Panc1 (cell line): Measurements from ENCODE around the gene YES1. TPM values are rescaled to one million over a fixed set of nuclear protein-coding genes. Genes with fewer than 3 reads are reported as not detected.

Source experiments
- ATAC-seq: fragments of 200-7000 bp; cut with Tn5 transposase; 2 replicates; pipeline ENCODE4 v1.9.1; 2020; ENCODE audit warnings: mild to moderate bottlenecking, moderate library complexity
- BruUV-seq: library from RNA; stranded (reverse); fragments of 400-500 nt; replicated peaks from 2 replicates; lab custom pipeline; 2021; lab: Mats Ljungman, UMichigan
- CTCF ChIA-PET: fragments of 300-600 bp; sonication (Branson Sonifier 250); formaldehyde crosslinking; loops from one replicate; lab custom pipeline; 2022; ENCODE audit warnings: antibody characterized with exemption; lab: Charles Lee
- POLR2A ChIA-PET: fragments of 300-600 bp; sonication (Branson Sonifier 250); formaldehyde crosslinking; loops from one replicate; lab custom pipeline; 2022; ENCODE audit warnings: antibody characterized with exemption; lab: Charles Lee
- DNase-seq: peaks from one replicate; pipeline ENCODE4 v3.0.0-alpha.2; 2010; ENCODE audit warnings: low read depth, low spot score
- H3K27ac ChIP-seq: 2 replicates; pipeline ENCODE4 v1.5.1; 2011; ENCODE audit warnings: mild to moderate bottlenecking, low read length, inconsistent platforms
- H3K27me3 ChIP-seq: fragments of 200-500 bp; sonication (Bioruptor generic); 2 replicates; pipeline ENCODE4 v1.6.0; 2014; ENCODE audit warnings: low read length, inconsistent platforms; ENCODE audit not compliant: control insufficient read depth, insufficient read depth
- H3K36me3 ChIP-seq: fragments of 200-500 bp; sonication (Bioruptor generic); 2 replicates; pipeline ENCODE4 v1.5.1; 2014; ENCODE audit warnings: inconsistent platforms, mild to moderate bottlenecking, low read length, moderate library complexity; ENCODE audit not compliant: control insufficient read depth, insufficient read depth
- H3K4me1 ChIP-seq: 2 replicates; pipeline ENCODE4 v1.5.1; 2011; ENCODE audit warnings: inconsistent platforms, mild to moderate bottlenecking, low read length, moderate library complexity; ENCODE audit not compliant: control insufficient read depth, insufficient read depth
- H3K4me3 ChIP-seq, 2 experiments: 2 replicates each; pipeline ENCODE4 v1.5.1; 2011 to 2012; ENCODE audit warnings: low read depth in 2 of 2, low read length in 2 of 2, mild to moderate bottlenecking in 2 of 2, inconsistent platforms in 1 of 2, moderate library complexity in 1 of 2
- H3K9me3 ChIP-seq: fragments of 200-500 bp; sonication (Bioruptor generic); 2 replicates; pipeline ENCODE4 v1.5.1; 2014; ENCODE audit warnings: low read depth, mild to moderate bottlenecking, inconsistent platforms, low read length, moderate library complexity; ENCODE audit not compliant: control insufficient read depth, insufficient read depth
- POLR2AphosphoS5 ChIP-seq: IDR thresholded peaks from 2 replicates; pipeline ENCODE4 v1.6.1; 2012; ENCODE audit warnings: mild to moderate bottlenecking, low read depth, low read length, moderate library complexity
- TCF7L2 ChIP-seq: IDR thresholded peaks from 2 replicates; pipeline ENCODE4 v1.6.1; 2011; ENCODE audit warnings: mild to moderate bottlenecking, low read depth, low read length, inconsistent platforms
- in situ Hi-C: cut with HindIII; loops from 2 replicates; pipeline ENCODE4 v1.10.0; 2016; ENCODE audit warnings: low sequenced_read_pairs, low pct_unique_long_range_greater_than_20kb
- intact Hi-C: fragments of 100-400 bp; cut with micrococcal nuclease; formaldehyde crosslinking; loops from one replicate; pipeline ENCODE4 v1.10.0; 2022; ENCODE audit not compliant: unreplicated experiment
- total RNA-seq: library from RNA; stranded (reverse); gene quantifications from one replicate; pipeline ENCODE4 v1.2.1, GENCODE V29; 2021; ENCODE audit not compliant: unreplicated experiment
- TF ChIP-seq, protein P1 (sequence below), 2 experiments: IDR thresholded peaks; 2 replicates each; pipeline ENCODE4 v1.6.1; 2011 to 2012; ENCODE audit warnings: low read depth in 2 of 2, control low read depth in 1 of 2, low read length in 1 of 2, mild to moderate bottlenecking in 1 of 2, moderate library complexity in 1 of 2; ENCODE audit not compliant: insufficient read depth in 1 of 2
- TF ChIP-seq, protein P2 (sequence below): fragments of 450-650 bp; IDR thresholded peaks from 2 replicates; pipeline ENCODE4 v1.5.1; 2017; ENCODE audit warnings: mild to moderate bottlenecking

Gene YES1
- total RNA-seq, 1 experiment from 2014 or later: 91.6 TPM

DNA sequence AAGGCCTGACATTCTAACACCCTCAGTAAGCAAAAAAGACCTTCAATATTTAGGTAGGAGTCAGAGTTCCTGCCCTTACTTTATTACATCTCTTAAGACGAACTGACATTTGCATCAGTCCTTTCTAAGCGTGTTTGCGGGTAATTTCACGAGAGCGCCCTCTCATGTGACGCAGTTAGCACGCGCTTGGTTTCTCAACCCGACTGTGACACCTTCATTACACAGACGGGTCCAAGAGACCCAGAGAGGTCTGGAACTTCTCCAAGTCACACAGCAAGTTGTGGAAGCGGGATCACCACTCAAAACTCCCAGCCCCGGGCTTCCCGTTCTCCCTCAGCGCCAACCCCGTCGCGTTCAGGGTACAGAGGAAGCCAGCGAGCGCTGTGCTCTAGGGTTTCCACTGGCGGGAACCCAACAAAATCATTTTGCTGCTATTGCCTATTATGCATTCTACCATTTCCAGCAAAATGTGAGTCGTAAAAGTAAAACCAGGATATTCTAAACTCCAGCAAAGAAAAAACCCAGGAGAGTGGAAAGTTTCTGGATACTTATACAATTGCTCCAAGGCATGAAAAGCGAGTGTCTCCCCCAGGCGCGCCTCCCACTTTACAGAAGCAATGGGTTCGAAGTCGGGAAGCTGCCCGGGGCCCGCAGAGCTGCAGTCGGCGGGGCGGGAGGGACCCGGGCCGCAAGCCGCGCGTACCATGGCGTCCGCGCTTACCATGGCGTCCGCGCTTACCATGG is 100.2 kb downstream of the YES1 start:
- Histone ChIP-seq H3K27me3 (no peaks in the 10 kb centered on the region), H3K9me3 (no peaks in the 10 kb centered on the region), H3K4me3 (peak overlapping the region; percentile 83 to 95), H3K4me1 (peaks cover 7% of the 10 kb centered on the region; the same call in 1 of the 2 replicates), H3K27ac (peak overlapping the region; percentile 96), H3K36me3 (no peaks in the 10 kb centered on the region; the same call in 1 of the 2 replicates)
- intact Hi-C loops (loop anchor here (10.0 kb wide), 2 partner anchors 87 to 123 kb away; no protein-coding TSS in a partner anchor), in situ Hi-C loops (no loop called here)
- ATAC-seq (peak; percentile 31), DNase-seq (peak; percentile 53)
- CTCF ChIA-PET: interaction anchor here (0.6 to 1.3 kb wide), 6 partner anchors 29 to 128 kb away, joined by 3 to 7 read pairs (median 4); no protein-coding TSS in a partner anchor
- POLR2A ChIA-PET: interaction anchor here (0.7 to 1.0 kb wide), 3 partner anchors 53 to 127 kb away, joined by 3 to 6 read pairs (median 5); no protein-coding TSS in a partner anchor
- no TSS peak for BruUV-seq
- TF ChIP-seq TCF7L2 (no peak), POLR2AphosphoS5 (no peak)
- TF ChIP-seq, protein P1, sequence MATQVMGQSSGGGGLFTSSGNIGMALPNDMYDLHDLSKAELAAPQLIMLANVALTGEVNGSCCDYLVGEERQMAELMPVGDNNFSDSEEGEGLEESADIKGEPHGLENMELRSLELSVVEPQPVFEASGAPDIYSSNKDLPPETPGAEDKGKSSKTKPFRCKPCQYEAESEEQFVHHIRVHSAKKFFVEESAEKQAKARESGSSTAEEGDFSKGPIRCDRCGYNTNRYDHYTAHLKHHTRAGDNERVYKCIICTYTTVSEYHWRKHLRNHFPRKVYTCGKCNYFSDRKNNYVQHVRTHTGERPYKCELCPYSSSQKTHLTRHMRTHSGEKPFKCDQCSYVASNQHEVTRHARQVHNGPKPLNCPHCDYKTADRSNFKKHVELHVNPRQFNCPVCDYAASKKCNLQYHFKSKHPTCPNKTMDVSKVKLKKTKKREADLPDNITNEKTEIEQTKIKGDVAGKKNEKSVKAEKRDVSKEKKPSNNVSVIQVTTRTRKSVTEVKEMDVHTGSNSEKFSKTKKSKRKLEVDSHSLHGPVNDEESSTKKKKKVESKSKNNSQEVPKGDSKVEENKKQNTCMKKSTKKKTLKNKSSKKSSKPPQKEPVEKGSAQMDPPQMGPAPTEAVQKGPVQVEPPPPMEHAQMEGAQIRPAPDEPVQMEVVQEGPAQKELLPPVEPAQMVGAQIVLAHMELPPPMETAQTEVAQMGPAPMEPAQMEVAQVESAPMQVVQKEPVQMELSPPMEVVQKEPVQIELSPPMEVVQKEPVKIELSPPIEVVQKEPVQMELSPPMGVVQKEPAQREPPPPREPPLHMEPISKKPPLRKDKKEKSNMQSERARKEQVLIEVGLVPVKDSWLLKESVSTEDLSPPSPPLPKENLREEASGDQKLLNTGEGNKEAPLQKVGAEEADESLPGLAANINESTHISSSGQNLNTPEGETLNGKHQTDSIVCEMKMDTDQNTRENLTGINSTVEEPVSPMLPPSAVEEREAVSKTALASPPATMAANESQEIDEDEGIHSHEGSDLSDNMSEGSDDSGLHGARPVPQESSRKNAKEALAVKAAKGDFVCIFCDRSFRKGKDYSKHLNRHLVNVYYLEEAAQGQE (IDR thresholded peaks at IDR 0.05; ENCODE audit: insufficient read depth in 1 of 2, low read depth in 2 of 2, low read length in 1 of 2): no peak

DNA sequence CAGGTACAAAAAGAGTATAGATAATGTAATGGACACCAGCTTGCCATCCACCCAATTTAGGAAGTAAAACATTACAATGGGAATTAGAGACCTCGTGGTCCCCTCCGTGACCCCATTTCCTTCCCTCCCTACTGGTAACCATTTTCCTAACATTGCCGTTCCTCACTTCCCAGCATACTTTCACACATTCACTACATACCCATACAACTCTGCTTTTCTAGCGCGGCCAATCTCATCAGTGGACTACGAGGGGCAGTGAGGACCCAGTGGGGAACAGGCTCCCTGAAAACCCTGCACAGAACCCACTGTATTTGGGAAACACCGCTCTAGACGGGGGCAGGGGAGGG is 100.8 kb downstream of the YES1 start:
- H3K27me3 ChIP-seq: no peaks in the 10 kb centered on the region
- intact Hi-C loops (loop anchor here (10.0 kb wide), 2 partner anchors 86 to 124 kb away; no protein-coding TSS in a partner anchor), in situ Hi-C loops (no loop called here)
- H3K36me3 ChIP-seq: no peaks in the 10 kb centered on the region; the same call in 1 of the 2 replicates
- peak overlapping the region; percentile 83 to 95 for H3K4me3 ChIP-seq
- H3K9me3 ChIP-seq: no peaks in the 10 kb centered on the region
- TF ChIP-seq, protein P2, sequence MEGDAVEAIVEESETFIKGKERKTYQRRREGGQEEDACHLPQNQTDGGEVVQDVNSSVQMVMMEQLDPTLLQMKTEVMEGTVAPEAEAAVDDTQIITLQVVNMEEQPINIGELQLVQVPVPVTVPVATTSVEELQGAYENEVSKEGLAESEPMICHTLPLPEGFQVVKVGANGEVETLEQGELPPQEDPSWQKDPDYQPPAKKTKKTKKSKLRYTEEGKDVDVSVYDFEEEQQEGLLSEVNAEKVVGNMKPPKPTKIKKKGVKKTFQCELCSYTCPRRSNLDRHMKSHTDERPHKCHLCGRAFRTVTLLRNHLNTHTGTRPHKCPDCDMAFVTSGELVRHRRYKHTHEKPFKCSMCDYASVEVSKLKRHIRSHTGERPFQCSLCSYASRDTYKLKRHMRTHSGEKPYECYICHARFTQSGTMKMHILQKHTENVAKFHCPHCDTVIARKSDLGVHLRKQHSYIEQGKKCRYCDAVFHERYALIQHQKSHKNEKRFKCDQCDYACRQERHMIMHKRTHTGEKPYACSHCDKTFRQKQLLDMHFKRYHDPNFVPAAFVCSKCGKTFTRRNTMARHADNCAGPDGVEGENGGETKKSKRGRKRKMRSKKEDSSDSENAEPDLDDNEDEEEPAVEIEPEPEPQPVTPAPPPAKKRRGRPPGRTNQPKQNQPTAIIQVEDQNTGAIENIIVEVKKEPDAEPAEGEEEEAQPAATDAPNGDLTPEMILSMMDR: no peak
- peaks cover 7% of the 10 kb centered on the region; the same call in 1 of the 2 replicates for H3K4me1 ChIP-seq
- no peak for ATAC-seq
- no TSS peak for BruUV-seq
- peak overlapping the region; percentile 96 for H3K27ac ChIP-seq
- CTCF ChIA-PET: no interaction called here
- DNase-seq: no peak
- POLR2A ChIA-PET: interaction anchor here (1.0 kb wide), 1 partner anchor 128 kb away, joined by 3 read pairs; no protein-coding TSS in a partner anchor
